Epithelial cell of esophagus (primary cell): ENCODE data around the gene CPVL.

ENCODE experiments used
- DNase-seq: peaks from one replicate; pipeline ENCODE4 v3.0.0; 2010; ENCODE audit warnings: low read depth
- H3K4me3 ChIP-seq: 2 replicates; pipeline ENCODE4 v1.5.1; 2011; ENCODE audit warnings: mild to moderate bottlenecking, low read length, control low read depth
- TF ChIP-seq, protein P1 (sequence below): IDR thresholded peaks from 2 replicates; pipeline ENCODE4 v1.5.1; 2011; ENCODE audit warnings: low read depth, mild to moderate bottlenecking, low read length, control low read depth, inconsistent platforms; ENCODE audit not compliant: insufficient read depth; ENCODE audit errors: missing control alignments

The CPVL gene

DNA sequence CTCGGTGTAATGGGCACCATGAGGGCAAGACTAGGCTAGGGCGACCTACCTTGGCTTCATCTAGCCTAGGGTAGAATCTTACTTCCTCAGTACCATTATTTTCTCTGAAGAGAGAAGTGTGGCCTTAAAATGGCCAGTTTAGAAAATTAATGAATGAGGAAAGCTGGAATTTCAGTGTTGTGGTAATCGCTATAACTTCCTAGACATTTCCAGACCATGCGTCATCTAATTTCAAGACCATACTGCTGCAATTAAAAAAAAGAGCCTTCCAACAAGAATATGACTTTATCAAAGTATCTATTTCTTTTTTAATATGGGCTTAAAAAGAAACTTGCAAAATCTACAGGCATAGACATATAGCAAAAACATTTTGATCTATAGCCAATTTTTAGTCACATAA is 68.5 kb downstream of the CPVL start:
- no peak overlapping the region for H3K4me3 ChIP-seq

DNA sequence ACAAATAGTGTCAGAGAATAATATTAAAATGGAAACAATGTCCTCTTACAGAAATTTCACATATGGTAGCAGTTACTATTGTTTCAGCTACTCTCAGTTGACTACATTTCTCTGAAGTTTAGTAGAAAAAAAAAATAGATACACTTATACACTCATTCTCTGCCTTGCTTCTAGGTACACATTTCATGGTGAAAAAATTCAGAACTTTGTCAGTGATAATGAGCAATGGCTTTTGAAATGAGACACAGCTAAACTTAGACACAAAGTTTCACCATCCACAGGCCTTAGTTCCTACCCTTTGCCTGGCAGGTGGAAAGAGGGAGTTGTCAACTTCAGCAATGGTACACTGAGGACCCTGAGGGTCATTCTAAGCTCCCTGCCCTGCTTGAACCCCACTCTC is 69.2 kb downstream of the CPVL start:
- TF ChIP-seq, protein P1, sequence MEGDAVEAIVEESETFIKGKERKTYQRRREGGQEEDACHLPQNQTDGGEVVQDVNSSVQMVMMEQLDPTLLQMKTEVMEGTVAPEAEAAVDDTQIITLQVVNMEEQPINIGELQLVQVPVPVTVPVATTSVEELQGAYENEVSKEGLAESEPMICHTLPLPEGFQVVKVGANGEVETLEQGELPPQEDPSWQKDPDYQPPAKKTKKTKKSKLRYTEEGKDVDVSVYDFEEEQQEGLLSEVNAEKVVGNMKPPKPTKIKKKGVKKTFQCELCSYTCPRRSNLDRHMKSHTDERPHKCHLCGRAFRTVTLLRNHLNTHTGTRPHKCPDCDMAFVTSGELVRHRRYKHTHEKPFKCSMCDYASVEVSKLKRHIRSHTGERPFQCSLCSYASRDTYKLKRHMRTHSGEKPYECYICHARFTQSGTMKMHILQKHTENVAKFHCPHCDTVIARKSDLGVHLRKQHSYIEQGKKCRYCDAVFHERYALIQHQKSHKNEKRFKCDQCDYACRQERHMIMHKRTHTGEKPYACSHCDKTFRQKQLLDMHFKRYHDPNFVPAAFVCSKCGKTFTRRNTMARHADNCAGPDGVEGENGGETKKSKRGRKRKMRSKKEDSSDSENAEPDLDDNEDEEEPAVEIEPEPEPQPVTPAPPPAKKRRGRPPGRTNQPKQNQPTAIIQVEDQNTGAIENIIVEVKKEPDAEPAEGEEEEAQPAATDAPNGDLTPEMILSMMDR: no peak
- DNase-seq: no peak
- no peak overlapping the region for H3K4me3 ChIP-seq

More for the DNA sequence above, 68.5 kb downstream of the CPVL start:
- no peak for DNase-seq
- TF ChIP-seq, protein P1: no peak

DNA sequence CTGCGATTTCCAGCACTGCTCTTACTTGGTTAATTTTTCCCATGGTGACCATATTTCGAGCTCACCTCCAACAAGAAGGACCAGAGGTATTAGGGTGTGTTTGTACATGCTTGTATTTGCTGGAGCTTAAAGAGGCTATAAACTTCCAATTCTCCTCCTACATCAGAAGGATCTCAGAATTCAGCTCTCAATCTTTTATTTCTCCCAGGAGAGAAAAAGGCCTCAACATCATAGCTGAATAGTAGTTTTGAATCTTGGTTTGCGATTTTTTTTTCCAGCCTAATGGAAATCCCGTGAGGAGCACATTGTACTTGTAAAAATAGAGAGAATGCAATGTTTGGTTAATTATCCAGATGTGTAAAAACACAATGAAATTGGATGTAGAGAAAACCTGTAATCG is 69.7 kb downstream of the CPVL start:
- no peak overlapping the region for H3K4me3 ChIP-seq
- DNase-seq: no peak
- TF ChIP-seq, protein P1: no peak

DNA sequence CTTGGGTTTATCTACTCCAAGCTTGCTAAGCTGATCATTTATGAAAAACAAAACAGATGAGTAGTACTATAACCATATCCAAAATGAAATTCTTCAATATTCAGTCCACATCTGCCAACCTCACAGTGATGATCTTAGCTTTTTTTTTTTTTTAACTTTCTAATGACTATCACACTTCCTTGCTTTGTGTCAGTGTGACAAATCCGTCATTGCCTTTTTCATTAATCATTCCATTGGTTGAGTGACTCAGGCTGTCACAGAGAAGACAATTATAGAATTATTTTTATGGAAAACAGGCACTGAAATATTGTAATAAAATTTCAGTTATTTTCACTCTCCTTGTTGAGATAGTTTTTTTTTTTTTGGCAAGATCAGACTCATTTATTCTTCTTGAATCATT is 70.7 kb downstream of the CPVL start:
- H3K4me3 ChIP-seq: no peak overlapping the region
- TF ChIP-seq, protein P1: no peak
- DNase-seq: no peak

DNA sequence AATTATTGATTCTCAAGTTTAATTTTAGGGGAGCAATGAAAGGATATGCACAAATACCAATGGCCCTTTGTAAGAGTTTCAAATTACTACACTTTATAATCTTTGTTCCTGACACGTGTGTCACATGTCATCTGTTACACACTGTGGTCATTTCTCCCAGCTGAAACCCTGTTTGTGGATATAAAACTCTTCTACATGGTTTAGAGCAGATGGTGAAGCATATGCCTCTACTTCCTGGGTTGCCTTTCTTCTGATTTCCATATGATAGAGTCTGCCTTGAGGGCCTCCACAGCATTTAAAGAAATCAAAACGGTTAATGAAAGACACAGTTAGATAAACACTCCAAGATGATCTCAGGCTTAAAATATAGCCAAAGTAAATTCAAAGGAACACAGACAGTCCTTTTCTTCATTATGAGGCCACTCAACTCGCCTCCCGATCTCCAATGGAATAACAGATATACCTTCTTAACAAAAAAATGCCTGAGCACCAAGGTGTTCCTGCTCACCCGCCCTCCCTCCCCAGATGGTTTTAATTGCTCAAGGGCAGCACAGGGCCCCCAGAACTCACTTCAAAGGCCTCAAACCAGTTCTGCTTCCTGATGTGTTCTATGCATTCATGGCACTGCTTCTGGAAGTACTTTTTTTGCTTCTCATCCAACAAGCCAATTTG is 75.0 kb downstream of the CPVL start:
- no peak for DNase-seq
- TF ChIP-seq, protein P1: no peak
- no peak overlapping the region for H3K4me3 ChIP-seq

DNA sequence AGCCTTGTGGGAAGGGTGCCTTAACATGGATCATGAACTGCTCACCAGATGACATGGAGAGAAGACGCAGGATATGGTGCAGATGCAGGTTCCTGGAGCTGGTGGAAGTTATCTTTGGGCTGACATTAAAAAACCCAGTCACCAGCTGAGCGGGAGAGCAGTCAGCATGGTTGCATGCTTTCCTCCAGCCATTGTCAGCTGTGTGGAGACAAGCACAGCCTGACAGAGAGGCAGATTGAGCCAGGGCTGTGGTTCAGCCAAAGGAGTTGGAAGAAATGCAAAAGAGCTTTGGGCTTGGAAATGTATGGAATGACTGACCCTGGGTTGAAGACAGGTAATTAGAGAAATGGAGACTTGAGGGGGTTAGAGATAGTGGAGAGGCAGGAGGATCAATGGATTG is 79.7 kb downstream of the CPVL start:
- TF ChIP-seq, protein P1: no peak
- DNase-seq: no peak
- no peak overlapping the region for H3K4me3 ChIP-seq
